ENCODE results near the gene ADIRF. TPM values are rescaled to one million over a fixed set of nuclear protein-coding genes. Genes with fewer than 3 reads are reported as not detected.
"Not testable (repeated sequence)": the region's sequence is repeated elsewhere in the genome, so short reads cannot be mapped to it uniquely, and the experiment has no call there.

Gene ADIRF
- 10 to 100 TPM; 11.3 to 44.1 (median 23.7) TPM for polyA plus RNA-seq (ENCODE audit: insufficient read length in 4 of 4)

- DNase-seq (ENCODE audit: low read depth in 4 of 4, low spot score in 3 of 4) = no peak
These were observed at the start of gene ADIRF for GRCh38 chr10:86968271-86968993. TSS of gene ADIRF (plus strand) at chr10:86968482. CDS start at chr10:86968545, 63 bp downstream.

GRCh38 chr10:86922553-86922961 is 45.7 kb upstream of the ADIRF start:
- DNase-seq (ENCODE audit: low read depth in 4 of 4, low spot score in 3 of 4) = no peak

DNA sequence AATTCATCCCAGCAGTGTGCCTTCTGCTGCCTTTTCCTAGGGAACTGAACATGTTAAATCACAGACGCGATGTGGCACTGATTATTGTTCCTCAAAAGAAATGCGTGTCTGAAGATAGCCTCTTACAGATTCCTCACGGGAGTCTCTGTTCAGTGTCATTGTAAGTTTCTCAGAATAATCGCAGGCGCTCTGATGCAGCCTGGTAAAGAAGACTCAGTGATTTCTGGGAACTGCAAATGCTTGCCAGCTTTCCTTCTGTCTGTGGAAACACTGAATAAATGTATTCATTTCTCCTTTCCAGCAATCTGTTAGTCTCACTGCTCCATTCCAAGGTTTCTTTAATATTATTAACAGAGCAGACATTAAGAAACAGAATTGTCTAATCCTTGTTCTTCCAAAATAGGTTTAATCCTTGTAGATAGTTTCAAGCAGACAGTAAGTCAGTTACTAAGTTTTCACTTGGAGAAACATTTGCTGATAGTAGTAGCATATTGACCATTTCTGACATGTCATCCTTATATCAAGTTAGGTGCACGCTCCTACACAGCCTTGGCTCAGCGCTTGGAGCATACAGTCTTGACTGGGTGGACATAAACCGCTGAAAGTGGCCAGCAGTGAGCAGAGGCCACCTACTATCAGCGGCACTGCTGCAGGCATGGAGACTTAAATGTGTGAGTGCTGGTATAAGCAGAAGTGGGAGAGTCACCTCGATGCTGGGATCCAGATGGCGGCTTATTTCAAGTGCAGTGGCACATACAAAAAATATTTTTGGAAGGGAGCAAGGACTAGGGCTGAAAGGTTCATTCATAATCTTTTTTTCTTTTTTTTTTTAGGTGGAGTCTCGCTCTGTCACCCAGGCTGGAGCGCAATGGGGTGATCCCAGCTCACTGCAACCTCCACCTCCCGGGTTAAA is 38.6 kb upstream of the ADIRF start:
- DNase-seq (ENCODE audit: low read depth in 4 of 4, low spot score in 3 of 4) = no peak

GRCh38 chr10:86931872-86932271 is 36.4 kb upstream of the ADIRF start:
- no peak for DNase-seq (ENCODE audit: low read depth in 4 of 4, low spot score in 3 of 4)

DNA sequence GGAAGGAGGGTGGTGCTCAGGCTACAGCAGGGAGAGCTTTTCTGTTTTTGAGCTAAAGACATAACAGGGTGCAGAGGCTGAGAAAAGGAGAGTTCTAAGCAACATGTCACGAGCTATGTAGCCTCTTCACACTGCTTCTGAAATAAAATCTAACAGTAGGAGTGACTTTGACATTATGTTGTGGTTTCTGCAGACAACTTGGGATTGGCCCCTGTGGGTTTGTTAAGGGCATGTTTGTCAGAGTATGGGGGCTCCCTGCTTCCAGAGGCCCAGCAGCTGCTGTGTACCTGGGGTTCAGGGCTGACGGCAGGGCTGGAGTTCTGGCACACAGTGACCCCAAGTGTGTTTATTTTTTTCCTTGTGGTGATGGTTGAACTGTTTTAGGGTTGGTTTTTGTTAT is 35.6 kb upstream of the ADIRF start:
- no peak for DNase-seq (ENCODE audit: low read depth in 4 of 4, low spot score in 3 of 4)

DNA sequence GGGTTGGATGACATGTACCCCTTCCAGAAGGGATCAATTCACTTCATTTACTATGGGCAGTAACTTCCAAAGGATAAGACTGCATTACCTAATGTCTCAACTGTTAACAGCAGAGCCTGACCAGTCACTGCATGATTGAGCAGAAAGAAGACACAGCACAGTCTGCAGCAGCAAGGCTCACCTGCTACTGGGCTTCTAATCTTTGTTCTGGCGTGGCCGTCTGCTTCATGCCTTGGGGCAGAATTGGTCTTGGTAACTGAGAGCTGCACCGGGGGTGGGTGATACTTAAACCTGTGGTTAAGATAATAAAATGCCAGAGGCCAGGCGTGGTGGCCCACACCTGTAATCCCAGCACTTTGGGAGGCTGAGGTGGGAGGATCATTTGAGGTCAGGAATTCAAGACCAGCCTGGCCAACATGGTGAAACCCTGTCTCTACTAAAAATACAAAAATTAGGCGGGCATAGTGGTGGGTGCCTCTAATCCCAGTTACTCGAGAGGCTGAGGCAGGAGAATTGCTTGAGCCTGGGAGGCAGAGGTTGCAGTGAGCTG is 34.0 kb upstream of the ADIRF start:
- DNase-seq (ENCODE audit: low read depth in 4 of 4, low spot score in 3 of 4) = not testable (repeated sequence)

- DNase-seq (ENCODE audit: low read depth in 4 of 4, low spot score in 3 of 4) = no peak
These were observed 31.4 kb upstream of the ADIRF start for GRCh38 chr10:86936661-86937501.

DNA sequence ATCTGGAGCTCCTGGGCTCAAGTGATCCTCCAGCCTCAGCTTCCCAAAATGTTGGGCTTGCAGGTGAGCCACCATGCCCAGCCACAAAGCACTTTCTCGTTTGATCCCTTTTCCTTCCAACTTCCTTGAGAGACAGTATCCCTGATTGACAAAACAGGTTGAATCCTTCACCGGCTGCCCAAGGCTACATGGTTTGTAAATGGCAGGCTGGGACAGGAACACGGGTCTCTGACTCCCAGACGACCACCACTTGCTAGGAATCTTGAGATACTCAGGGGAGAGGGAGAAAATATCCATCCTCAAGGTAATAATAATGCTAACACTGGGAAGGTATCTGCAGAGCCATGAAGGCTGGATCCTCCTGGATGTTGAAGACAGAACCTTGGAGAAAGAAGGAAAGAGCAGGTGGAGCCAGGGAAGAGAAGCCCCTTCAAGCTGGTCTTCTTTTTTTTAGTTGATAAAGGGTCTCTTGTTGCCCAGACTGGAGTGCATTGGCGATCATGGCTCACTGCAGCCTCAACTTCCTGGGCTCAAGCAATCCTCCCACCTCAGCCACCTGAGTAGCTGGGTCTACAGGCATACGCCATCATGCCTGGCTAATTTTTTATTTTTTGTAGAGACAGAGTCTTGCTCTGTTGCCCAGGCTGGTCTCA is 30.7 kb upstream of the ADIRF start:
- no peak for DNase-seq (ENCODE audit: low read depth in 4 of 4, low spot score in 3 of 4)

- no peak for DNase-seq (ENCODE audit: low read depth in 4 of 4, low spot score in 3 of 4)
These were observed 30.0 kb upstream of the ADIRF start for GRCh38 chr10:86938260-86938659.

GRCh38 chr10:86940076-86940475 is 28.2 kb upstream of the ADIRF start:
- not testable (repeated sequence) for DNase-seq (ENCODE audit: low read depth in 4 of 4, low spot score in 3 of 4)

DNA sequence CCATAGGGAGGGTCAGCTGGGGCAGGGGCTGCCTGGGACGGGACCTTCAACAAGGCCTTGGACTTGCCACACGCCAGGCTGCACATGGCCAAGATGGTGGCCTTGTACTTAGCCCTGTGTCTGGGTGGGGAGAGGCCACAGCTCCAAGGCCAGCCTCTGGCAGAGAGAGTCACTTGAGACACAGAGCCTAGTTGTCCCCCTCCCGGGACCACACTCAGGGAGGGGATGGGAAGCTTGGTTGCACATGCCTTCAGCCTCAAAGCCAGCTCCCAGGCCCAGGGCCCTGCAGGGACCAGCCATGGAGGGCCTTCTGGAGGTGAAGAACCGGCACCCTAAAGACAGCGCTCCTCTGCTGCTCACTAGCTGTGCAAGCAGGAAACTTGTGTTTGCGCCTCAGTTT is 27.6 kb upstream of the ADIRF start:
- DNase-seq (ENCODE audit: low read depth in 4 of 4, low spot score in 3 of 4) = no peak

DNA sequence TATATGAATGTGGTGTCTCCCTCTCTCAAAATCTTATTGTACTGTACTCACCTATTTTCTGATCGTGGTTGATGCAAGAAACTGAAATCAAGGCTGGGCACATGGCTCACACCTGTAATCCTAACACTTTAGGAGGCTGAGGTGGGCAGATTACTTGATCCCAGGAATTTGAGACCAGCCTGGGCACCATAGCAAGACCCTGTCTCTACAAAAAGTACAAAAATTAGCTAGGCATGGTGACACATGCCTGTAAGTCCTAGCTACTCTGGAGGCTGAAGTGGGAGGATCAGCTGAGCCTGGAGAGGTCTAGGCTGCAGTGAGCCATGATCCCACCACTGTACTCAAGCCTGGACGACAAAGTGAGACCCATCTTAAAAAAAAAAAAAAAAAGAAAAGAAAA is 26.9 kb upstream of the ADIRF start:
- no peak for DNase-seq (ENCODE audit: low read depth in 4 of 4, low spot score in 3 of 4)

GRCh38 chr10:86941991-86942421 is 26.3 kb upstream of the ADIRF start:
- no peak for DNase-seq (ENCODE audit: low read depth in 4 of 4, low spot score in 3 of 4)

- DNase-seq (ENCODE audit: low read depth in 4 of 4, low spot score in 3 of 4) = no peak
These were observed 25.6 kb upstream of the ADIRF start for GRCh38 chr10:86942441-86943315.

DNA sequence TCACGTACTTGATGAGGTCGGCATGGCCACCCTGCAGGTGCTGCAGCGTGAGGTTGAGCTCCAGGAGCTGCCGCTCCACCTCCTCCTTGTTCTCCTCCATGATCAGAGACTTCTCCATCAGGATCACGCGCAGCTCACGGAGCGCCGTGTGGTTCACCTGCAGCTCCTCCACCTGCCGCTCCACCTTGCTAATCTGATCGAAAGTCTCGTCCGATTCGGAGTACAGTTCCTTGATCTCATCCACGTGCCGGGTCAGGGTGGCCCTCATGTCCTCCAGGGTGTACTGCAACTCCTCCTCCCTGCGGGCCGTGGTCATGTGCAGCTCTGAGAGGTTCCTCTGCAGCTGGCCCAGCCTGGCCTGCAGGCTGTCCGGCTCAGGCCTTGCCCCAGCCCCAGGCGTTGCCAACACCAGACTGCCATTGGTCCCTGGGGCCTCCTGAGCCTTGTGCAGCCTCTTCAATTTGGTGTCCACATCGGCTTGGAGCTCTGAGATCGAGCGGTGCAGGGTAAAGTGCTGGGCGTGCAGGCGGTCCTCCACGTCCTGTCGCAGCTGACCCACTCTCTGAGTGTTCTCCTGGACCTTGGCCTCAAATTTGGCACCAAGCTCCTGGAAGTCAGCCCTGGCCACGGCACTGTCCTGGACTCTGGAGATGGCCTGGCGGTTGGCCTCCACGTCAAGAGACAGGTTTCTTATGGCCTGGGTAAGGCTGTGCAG is 24.8 kb upstream of the ADIRF start:
- DNase-seq (ENCODE audit: low read depth in 4 of 4, low spot score in 3 of 4) = no peak

GRCh38 chr10:86944031-86944419 is 24.3 kb upstream of the ADIRF start:
- DNase-seq (ENCODE audit: low read depth in 4 of 4, low spot score in 3 of 4) = no peak

GRCh38 chr10:86944471-86944870 is 23.8 kb upstream of the ADIRF start:
- DNase-seq (ENCODE audit: low read depth in 4 of 4, low spot score in 3 of 4) = no peak

DNA sequence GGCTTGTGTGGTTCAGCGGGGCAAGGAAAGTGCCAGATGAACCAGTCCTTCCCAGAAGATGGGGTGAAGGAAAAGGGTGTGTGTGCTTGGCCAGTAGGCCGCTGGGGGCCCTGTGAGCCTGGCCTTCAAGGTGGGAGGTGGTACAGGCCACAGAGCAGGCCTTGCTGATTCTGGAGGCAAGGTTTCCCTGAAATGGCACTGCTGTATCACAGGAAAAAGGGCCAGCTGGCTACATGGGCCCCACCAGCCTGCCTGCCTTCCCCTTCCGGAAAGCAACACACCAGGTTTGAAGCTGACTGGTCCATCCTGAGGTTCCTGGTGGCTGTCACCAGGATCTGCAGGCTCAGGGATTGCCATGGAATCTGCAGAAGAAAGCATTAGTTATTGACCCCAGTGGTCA is 23.4 kb upstream of the ADIRF start:
- no peak for DNase-seq (ENCODE audit: low read depth in 4 of 4, low spot score in 3 of 4)

All from right renal pelvis (tissue), 4 donors.